Progenitor cell of endocrine pancreas (in vitro differentiated cells): ENCODE measurements around the gene ZNF133. TPM values are rescaled to one million over a fixed set of nuclear protein-coding genes. Genes with fewer than 3 reads are reported as not detected.

Experiments used
- DNase-seq: peaks from one replicate; pipeline ENCODE4 v3.0.0; 2021; ENCODE audit warnings: low spot score; ENCODE audit not compliant: unreplicated experiment
- H3K27ac Mint-ChIP-seq: 2 replicates; pipeline ENCODE4 v1.8.0; 2021; ENCODE audit warnings: mild to moderate bottlenecking, moderate library complexity, mixed read lengths
- H3K27me3 Mint-ChIP-seq: 2 replicates; pipeline ENCODE4 v1.8.0; 2021; ENCODE audit warnings: mixed read lengths
- H3K36me3 Mint-ChIP-seq: 2 replicates; pipeline ENCODE4 v1.8.0; 2022; ENCODE audit warnings: mixed read lengths; ENCODE audit not compliant: insufficient read depth
- H3K4me1 Mint-ChIP-seq: 2 replicates; pipeline ENCODE4 v1.8.0; 2021; ENCODE audit warnings: low read depth, mixed read lengths
- H3K4me3 Mint-ChIP-seq: 2 replicates; pipeline ENCODE4 v1.8.0; 2021; ENCODE audit warnings: low read depth, mild to moderate bottlenecking, moderate library complexity, mixed read lengths
- H3K9me3 Mint-ChIP-seq: 2 replicates; pipeline ENCODE4 v1.8.0; 2021; ENCODE audit warnings: low read depth, mixed read lengths
- CTCF ChIP-seq: fragments of 200-600 bp; sonication (generic); IDR thresholded peaks from one replicate; pipeline ENCODE4 v1.5.0; 2021; ENCODE audit warnings: antibody characterized with exemption, mild to moderate bottlenecking; ENCODE audit not compliant: unreplicated experiment
- total RNA-seq: library from RNA; stranded (reverse); gene quantifications from 2 replicates; pipeline ENCODE4 v1.2.1, GENCODE V29; 2021

ZNF133 gene
- total RNA-seq, 1 donor from 2014 or later: 25.0 TPM

- H3K36me3 Mint-ChIP-seq: no peaks in the 10 kb centered on the region
- no peaks in the 10 kb centered on the region for H3K4me1 Mint-ChIP-seq
- no peak for DNase-seq
- no peak overlapping the region for H3K27ac Mint-ChIP-seq
- no peaks in the 10 kb centered on the region for H3K9me3 Mint-ChIP-seq
- no peak overlapping the region for H3K4me3 Mint-ChIP-seq
- no peak for TF ChIP-seq CTCF
- no peaks in the 10 kb centered on the region for H3K27me3 Mint-ChIP-seq
Measured at GRCh38 chr20:18360635-18361034, 72.3 kb downstream of the ZNF133 start.

GRCh38 chr20:18361678-18362077 lies 73.4 kb downstream of the ZNF133 start:
- Mint-ChIP-seq H3K4me3 (no peak overlapping the region), H3K9me3 (no peaks in the 10 kb centered on the region), H3K27ac (no peak overlapping the region), H3K36me3 (no peaks in the 10 kb centered on the region), H3K4me1 (no peaks in the 10 kb centered on the region), H3K27me3 (no peaks in the 10 kb centered on the region)
- TF ChIP-seq CTCF: no peak
- no peak for DNase-seq

- Mint-ChIP-seq H3K9me3 (peaks cover 3% of the 10 kb centered on the region), H3K27me3 (no peaks in the 10 kb centered on the region), H3K27ac (no peak overlapping the region), H3K4me3 (no peak overlapping the region), H3K4me1 (no peaks in the 10 kb centered on the region), H3K36me3 (no peaks in the 10 kb centered on the region)
- DNase-seq: no peak
- TF ChIP-seq CTCF: no peak
Measured at GRCh38 chr20:18362916-18363315, 74.6 kb downstream of the ZNF133 start.

- TF ChIP-seq CTCF: no peak
- Mint-ChIP-seq H3K27me3 (no peaks in the 10 kb centered on the region), H3K27ac (no peak overlapping the region), H3K4me1 (no peaks in the 10 kb centered on the region), H3K36me3 (no peaks in the 10 kb centered on the region), H3K4me3 (no peak overlapping the region), H3K9me3 (peaks cover 3% of the 10 kb centered on the region)
- no peak for DNase-seq
Measured at GRCh38 chr20:18363708-18364107, 75.4 kb downstream of the ZNF133 start.

- H3K4me1 Mint-ChIP-seq: no peaks in the 10 kb centered on the region
- no peak overlapping the region for H3K27ac Mint-ChIP-seq
- no peak for DNase-seq
- H3K9me3 Mint-ChIP-seq: peaks cover 3% of the 10 kb centered on the region
- TF ChIP-seq CTCF: no peak
- no peaks in the 10 kb centered on the region for H3K27me3 Mint-ChIP-seq
- H3K36me3 Mint-ChIP-seq: no peaks in the 10 kb centered on the region
- no peak overlapping the region for H3K4me3 Mint-ChIP-seq
Measured at GRCh38 chr20:18364768-18365167, 76.4 kb downstream of the ZNF133 start.

Other genes with a start within 250 kb of the ZNF133 start
- gene OVOL2, start 230.6 kb upstream of the ZNF133 start, total RNA-seq: 5.4 and 5.9 TPM in 2 replicates
- gene KAT14, start 150.7 kb upstream of the ZNF133 start, total RNA-seq: 26.1 and 26.7 TPM in 2 replicates
- gene PET117, start 150.7 kb upstream of the ZNF133 start, total RNA-seq: 18.5 and 20.0 TPM in 2 replicates
- gene DZANK1, start 178.5 kb downstream of the ZNF133 start, total RNA-seq: 12.5 and 14.0 TPM in 2 replicates
- 13.7 and 14.3 TPM in 2 replicates for gene POLR3F, start 178.9 kb downstream of the ZNF133 start, total RNA-seq
- gene RBBP9, start 208.7 kb downstream of the ZNF133 start, total RNA-seq: 26.2 and 26.4 TPM in 2 replicates
- 57.5 and 58.4 TPM in 2 replicates for gene SEC23B, start 219.4 kb downstream of the ZNF133 start, total RNA-seq